Measurements from ENCODE around the gene ALG3.

GRCh38 chr3:184230081-184230602 lies 18.6 kb downstream of the ALG3 start:
- TF ChIP-seq CTCF (IDR thresholded peaks at IDR 0.05) = no peak
- no peak for TF ChIP-seq POLR2A (IDR thresholded peaks at IDR 0.05)

Data from thyroid gland (tissue), 4 donors.